Measurements from ENCODE around the gene ADARB2. TPM values are rescaled to one million over a fixed set of nuclear protein-coding genes. Genes with fewer than 3 reads are reported as not detected.

Gene ADARB2
- total RNA-seq, 2 donors from 2014 or later: 8.0 to 12.2 TPM

DNA sequence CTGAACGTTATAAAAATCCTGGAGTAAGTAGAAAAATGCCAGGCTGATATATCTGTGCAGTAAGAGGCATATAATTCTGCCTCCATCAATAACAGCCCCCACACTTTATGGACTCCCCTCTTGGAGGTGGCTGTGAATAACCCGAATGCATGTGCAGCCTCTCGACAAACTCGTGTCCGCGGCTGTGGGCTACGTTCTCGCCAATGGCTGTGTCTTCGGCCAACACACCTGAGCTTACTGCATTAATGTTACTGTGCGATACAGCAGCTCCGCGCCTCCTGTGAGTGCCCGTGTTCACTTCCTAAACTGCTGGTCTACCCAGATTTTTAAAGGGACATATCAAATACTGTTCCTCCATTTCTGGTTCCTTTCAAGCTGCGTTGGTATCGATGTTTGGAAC, 209.4 kb downstream of the ADARB2 start:
- Histone ChIP-seq H3K4me3 (no peak overlapping the region), H3K36me3 (replicated peaks in 1 of 2; ENCODE audit: insufficient read depth in 1 of 2, low read depth in 2 of 2) (no peaks in the 10 kb centered on the region), H3K4me1 (no peaks in the 10 kb centered on the region), H3K9me3 (no peaks in the 10 kb centered on the region), H3K27me3 (no peaks in the 10 kb centered on the region), H3K27ac (no peak overlapping the region)
- intact Hi-C loops (cut with DNase I): no loop called here
- TF ChIP-seq, protein P1, sequence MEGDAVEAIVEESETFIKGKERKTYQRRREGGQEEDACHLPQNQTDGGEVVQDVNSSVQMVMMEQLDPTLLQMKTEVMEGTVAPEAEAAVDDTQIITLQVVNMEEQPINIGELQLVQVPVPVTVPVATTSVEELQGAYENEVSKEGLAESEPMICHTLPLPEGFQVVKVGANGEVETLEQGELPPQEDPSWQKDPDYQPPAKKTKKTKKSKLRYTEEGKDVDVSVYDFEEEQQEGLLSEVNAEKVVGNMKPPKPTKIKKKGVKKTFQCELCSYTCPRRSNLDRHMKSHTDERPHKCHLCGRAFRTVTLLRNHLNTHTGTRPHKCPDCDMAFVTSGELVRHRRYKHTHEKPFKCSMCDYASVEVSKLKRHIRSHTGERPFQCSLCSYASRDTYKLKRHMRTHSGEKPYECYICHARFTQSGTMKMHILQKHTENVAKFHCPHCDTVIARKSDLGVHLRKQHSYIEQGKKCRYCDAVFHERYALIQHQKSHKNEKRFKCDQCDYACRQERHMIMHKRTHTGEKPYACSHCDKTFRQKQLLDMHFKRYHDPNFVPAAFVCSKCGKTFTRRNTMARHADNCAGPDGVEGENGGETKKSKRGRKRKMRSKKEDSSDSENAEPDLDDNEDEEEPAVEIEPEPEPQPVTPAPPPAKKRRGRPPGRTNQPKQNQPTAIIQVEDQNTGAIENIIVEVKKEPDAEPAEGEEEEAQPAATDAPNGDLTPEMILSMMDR (IDR thresholded peaks at IDR 0.05): no peak
- TF ChIP-seq POLR2A (IDR thresholded peaks at IDR 0.05): no peak
- no peak for DNase-seq
- ATAC-seq: no peak
- WGBS, 2 donors: 79 to 81% methylated on average over 15 of the region's 15 CpGs

DNA sequence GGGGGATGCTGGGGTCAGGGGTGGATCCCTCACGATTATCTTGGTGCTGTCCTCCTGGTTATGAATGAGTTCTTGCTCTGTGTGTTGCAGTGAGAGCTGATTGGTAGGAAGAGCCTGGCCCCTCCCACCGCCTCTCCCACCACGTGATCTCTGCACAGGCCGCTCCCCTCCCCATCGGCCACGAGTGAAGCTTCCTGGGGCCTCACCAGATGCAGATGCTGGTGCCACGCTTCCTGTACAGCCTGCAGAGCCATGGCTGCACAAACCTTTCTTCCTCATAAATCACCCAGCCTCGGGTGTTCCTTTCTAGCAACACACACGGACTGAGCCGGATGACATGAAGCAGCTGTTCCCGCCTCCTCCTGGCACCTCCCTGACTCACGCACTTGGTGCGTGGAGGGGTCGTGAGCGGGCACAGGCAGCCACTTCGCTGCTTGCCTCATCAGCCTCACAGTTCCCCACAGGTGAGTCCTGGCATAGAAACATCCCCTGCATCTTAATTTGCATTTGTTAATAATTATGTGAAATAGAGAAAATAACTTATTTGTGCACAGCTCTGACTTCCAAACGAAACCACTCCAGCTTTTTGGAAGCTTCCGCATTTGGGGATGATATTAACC, 210.8 kb downstream of the ADARB2 start:
- ATAC-seq: no peak
- no peak for DNase-seq
- 49 to 57% methylated on average over 13 to 18 of the region's 18 CpGs for WGBS, 2 donors
- Histone ChIP-seq H3K9me3 (no peaks in the 10 kb centered on the region), H3K36me3 (replicated peaks in 1 of 2; ENCODE audit: insufficient read depth in 1 of 2, low read depth in 2 of 2) (no peaks in the 10 kb centered on the region), H3K27me3 (no peaks in the 10 kb centered on the region), H3K27ac (no peak overlapping the region), H3K4me3 (no peak overlapping the region), H3K4me1 (no peaks in the 10 kb centered on the region)
- TF ChIP-seq POLR2A (IDR thresholded peaks at IDR 0.05): no peak
- TF ChIP-seq, protein P1 (IDR thresholded peaks at IDR 0.05): no peak
- intact Hi-C loops (cut with DNase I): no loop called here

DNA sequence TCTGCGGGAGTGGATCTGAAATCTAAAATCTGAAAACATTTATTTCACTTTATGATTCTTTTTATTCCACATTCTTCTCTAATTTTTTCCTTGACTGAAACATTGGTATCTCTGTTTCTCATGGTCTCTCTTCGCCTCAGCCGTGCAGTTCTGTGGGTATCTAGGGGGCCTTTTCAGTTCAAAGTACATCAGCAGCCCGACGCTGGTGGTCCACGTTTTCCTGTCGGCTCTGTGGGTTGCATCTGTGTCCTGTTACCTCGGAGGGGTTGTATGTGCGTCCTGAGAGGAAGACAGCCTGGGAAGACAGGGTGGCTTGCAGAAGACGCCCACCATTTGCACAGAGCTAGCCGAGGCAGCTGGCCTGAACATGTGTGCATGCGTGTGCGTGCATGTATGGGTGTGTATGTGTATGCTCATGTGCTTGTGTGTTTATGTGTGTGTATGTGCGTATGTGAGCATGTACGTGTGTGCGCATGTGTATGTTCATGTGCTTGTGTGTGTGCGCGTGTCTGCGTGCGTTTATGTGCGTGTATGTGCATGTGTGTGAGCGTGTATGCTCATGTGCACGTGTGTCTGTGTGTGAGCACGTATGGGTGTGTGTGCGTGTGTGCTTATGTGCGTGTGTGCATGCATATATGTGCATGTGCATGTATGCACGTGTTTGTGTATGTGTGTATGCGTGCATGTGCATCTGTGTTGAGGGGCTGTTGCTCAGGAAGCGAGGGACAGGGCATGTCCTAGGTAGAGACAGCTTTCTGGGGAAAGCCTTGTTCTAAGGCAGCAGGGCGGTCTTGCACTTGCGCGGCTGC, 211.8 kb downstream of the ADARB2 start:
- no peaks in the 10 kb centered on the region for H3K27me3 ChIP-seq
- H3K27ac ChIP-seq: no peak overlapping the region
- no peak for TF ChIP-seq POLR2A (IDR thresholded peaks at IDR 0.05)
- TF ChIP-seq, protein P1 (IDR thresholded peaks at IDR 0.05): no peak
- H3K4me3 ChIP-seq: no peak overlapping the region
- H3K4me1 ChIP-seq: no peaks in the 10 kb centered on the region
- H3K36me3 ChIP-seq (replicated peaks in 1 of 2; ENCODE audit: insufficient read depth in 1 of 2, low read depth in 2 of 2): no peaks in the 10 kb centered on the region
- DNase-seq (no peak), ATAC-seq (no peak)
- H3K9me3 ChIP-seq: no peaks in the 10 kb centered on the region
- 81% methylated on average over 32 of the region's 32 CpGs for WGBS, 2 donors
- intact Hi-C loops (cut with DNase I): no loop called here

DNA sequence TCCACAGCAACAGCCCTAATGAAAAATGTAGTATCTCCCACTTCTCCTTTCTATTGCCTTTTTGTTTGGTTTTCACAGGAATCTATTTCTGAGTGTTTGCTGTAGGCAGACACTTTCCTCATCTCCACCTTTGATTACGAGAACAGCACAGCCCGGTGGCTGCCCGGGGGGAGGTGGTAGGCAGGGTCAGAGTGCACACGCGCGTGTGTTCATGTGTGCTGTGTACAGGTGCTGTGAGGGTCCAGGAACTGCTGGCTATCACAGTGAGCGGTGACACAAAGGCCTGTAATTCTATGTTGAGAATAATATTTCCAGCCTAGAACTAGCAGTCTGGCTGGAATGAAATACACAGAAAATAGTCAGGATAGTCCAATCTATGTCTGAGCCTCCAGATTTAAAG, 212.8 kb downstream of the ADARB2 start:
- TF ChIP-seq, protein P1 (IDR thresholded peaks at IDR 0.05): no peak
- TF ChIP-seq POLR2A (IDR thresholded peaks at IDR 0.05): no peak
- ATAC-seq: no peak
- Histone ChIP-seq H3K36me3 (replicated peaks in 1 of 2; ENCODE audit: insufficient read depth in 1 of 2, low read depth in 2 of 2) (no peaks in the 10 kb centered on the region), H3K4me3 (no peak overlapping the region), H3K9me3 (no peaks in the 10 kb centered on the region), H3K27ac (no peak overlapping the region), H3K4me1 (no peaks in the 10 kb centered on the region), H3K27me3 (no peaks in the 10 kb centered on the region)
- DNase-seq: no peak
- WGBS, 2 donors: 44 to 59% methylated on average over 7 of the region's 7 CpGs
- intact Hi-C loops (cut with DNase I): no loop called here
